ENCODE results near the gene METTL8.

- TF ChIP-seq POLR2A (IDR thresholded peaks at IDR 0.05) (no peak), CTCF (IDR thresholded peaks at IDR 0.05) (no peak)
Measured at GRCh38 chr2:171431677-171432167, 2.1 kb downstream of the METTL8 start.
